Mucosa of descending colon (tissue), 3 donors: Measurements from ENCODE around the gene KCNK5. TPM values are rescaled to one million over a fixed set of nuclear protein-coding genes. Genes with fewer than 3 reads are reported as not detected.

ENCODE experiments used
- ATAC-seq: fragments of 200-7000 bp; cut with Tn5 transposase; one replicate; pipeline ENCODE4 v1.9.1; 2020; ENCODE audit warnings: mild to moderate bottlenecking, moderate library complexity
- DNase-seq, 3 donors: peaks; one replicate each; pipeline ENCODE4 v3.0.0-alpha.2; 2020
- H3K36me3 ChIP-seq: fragments of 200-600 bp; one replicate; pipeline ENCODE4 v1.8.0; 2021; ENCODE audit warnings: low read depth, mild to moderate bottlenecking
- H3K4me1 ChIP-seq: fragments of 200-600 bp; one replicate; pipeline ENCODE4 v1.8.0; 2021; ENCODE audit warnings: low read depth, mild to moderate bottlenecking
- H3K4me3 ChIP-seq: fragments of 200-600 bp; one replicate; pipeline ENCODE4 v1.8.0; 2021; ENCODE audit warnings: mild to moderate bottlenecking
- H3K9me3 ChIP-seq: fragments of 200-600 bp; one replicate; pipeline ENCODE4 v1.8.0; 2021; ENCODE audit warnings: mild to moderate bottlenecking
- CTCF ChIP-seq: fragments of 200-600 bp; IDR thresholded peaks from one replicate; pipeline ENCODE4 v1.8.0; 2022; ENCODE audit warnings: antibody characterized with exemption, mild to moderate bottlenecking
- intact Hi-C, 2 donors: fragments of 100-400 bp; cut with DNase I in 1 of 2; cut with micrococcal nuclease in 1 of 2; formaldehyde crosslinking; loops; one replicate each; pipeline versions ENCODE4 v1.11.0 to v1.11.1; 2022; cut with DNase I, micrococcal nuclease
- total RNA-seq, 3 donors: library from RNA; stranded (reverse); fragmentation: NEBNext Ultra II Directional in 2 of 3; extraction: Animal tissue kit (Norgen Biotek cat#: 25700) in 2 of 3; gene quantifications; one replicate each; pipeline versions ENCODE4 v1.2.1 to v1.2.4, GENCODE V29; 2021 to 2023
- donor health status: DM: no; HTN: no; CAD: no; lungs with moderate emphysema.
- donor health status: DM: no; HTN: no; CAD: no.
- donor health status: DM: no; HTN: yes; CAD: no.

KCNK5 gene
- total RNA-seq, 3 donors from 2014 or later: 33.6 to 69.8 (median 42.7) TPM

- no peak overlapping the region for H3K4me3 ChIP-seq
- intact Hi-C loops: no loop called here
- ATAC-seq: peak; percentile 48
- H3K36me3 ChIP-seq: no peaks in the 10 kb centered on the region
- peak in 1 of 3 donors; percentile 58 for DNase-seq
- H3K9me3 ChIP-seq: no peaks in the 10 kb centered on the region
- peaks cover 45% of the 10 kb centered on the region for H3K4me1 ChIP-seq
- no peak for TF ChIP-seq CTCF
Measured at GRCh38 chr6:39215640-39216158, 13.6 kb downstream of the KCNK5 start.

- DNase-seq (peak in 1 of 3 donors; percentile 84), ATAC-seq (peak; percentile 70)
- Histone ChIP-seq H3K9me3 (no peaks in the 10 kb centered on the region), H3K36me3 (no peaks in the 10 kb centered on the region), H3K4me1 (peaks cover 45% of the 10 kb centered on the region), H3K4me3 (no peak overlapping the region)
- no peak for TF ChIP-seq CTCF
- intact Hi-C loops: no loop called here
Measured at GRCh38 chr6:39214846-39215639, 14.2 kb downstream of the KCNK5 start.

- no peak for TF ChIP-seq CTCF
- no peaks in the 10 kb centered on the region for H3K9me3 ChIP-seq
- H3K4me3 ChIP-seq: no peak overlapping the region
- H3K36me3 ChIP-seq: no peaks in the 10 kb centered on the region
- peaks cover 41% of the 10 kb centered on the region for H3K4me1 ChIP-seq
- ATAC-seq (no peak), DNase-seq (no peak)
- intact Hi-C loops: no loop called here
Measured at GRCh38 chr6:39214120-39214813, 15.0 kb downstream of the KCNK5 start.

- Histone ChIP-seq H3K36me3 (no peaks in the 10 kb centered on the region), H3K4me3 (no peak overlapping the region), H3K4me1 (peaks cover 39% of the 10 kb centered on the region), H3K9me3 (no peaks in the 10 kb centered on the region)
- DNase-seq (no peak), ATAC-seq (no peak)
- intact Hi-C loops: no loop called here
- TF ChIP-seq CTCF: no peak
Measured at GRCh38 chr6:39213195-39213920, 15.9 kb downstream of the KCNK5 start.

- no peak for ATAC-seq
- Histone ChIP-seq H3K9me3 (no peaks in the 10 kb centered on the region), H3K4me1 (peaks cover 36% of the 10 kb centered on the region), H3K4me3 (no peak overlapping the region), H3K36me3 (no peaks in the 10 kb centered on the region)
- DNase-seq: no peak
- no peak for TF ChIP-seq CTCF
- intact Hi-C loops: no loop called here
Measured at GRCh38 chr6:39211183-39211582, 18.1 kb downstream of the KCNK5 start.
